Esophagus squamous epithelium (tissue), 5 donors: Measurements from ENCODE around the gene WDHD1. TPM values are rescaled to one million over a fixed set of nuclear protein-coding genes. Genes with fewer than 3 reads are reported as not detected.
A peak's percentile ranks its signal among the peaks of the same experiment; 100 is the strongest.

Experiments used
- DNase-seq: peaks from one replicate; lab custom pipeline; 2025; lab: John Stamatoyannopoulos, UW
- H3K27ac ChIP-seq, 4 donors: fragments of 200-600 bp; sonication (generic); one replicate each; pipeline ENCODE4 v1.5.1; 2016 to 2019; ENCODE audit warnings: mild to moderate bottlenecking in 1 of 4
- H3K27me3 ChIP-seq, 4 donors: fragments of 200-600 bp; sonication (generic); 1 replicate in 3 of 4; 2 replicates in 1 of 4; pipeline versions ENCODE4 v1.5.1 to v1.6.0; 2017 to 2021; ENCODE audit warnings: antibody characterized with exemption in 1 of 4
- H3K36me3 ChIP-seq, 3 donors: fragments of 200-600 bp; sonication (generic); one replicate each; pipeline ENCODE4 v1.5.1; 2016 to 2019
- H3K4me1 ChIP-seq, 3 donors: fragments of 200-600 bp; sonication (generic); one replicate each; pipeline ENCODE4 v1.5.1; 2017 to 2019
- H3K4me3 ChIP-seq, 4 donors: fragments of 200-600 bp; sonication (generic); 1 replicate in 3 of 4; 2 replicates in 1 of 4; pipeline ENCODE4 v1.5.1; 2016 to 2019; ENCODE audit warnings: mild to moderate bottlenecking in 2 of 4, moderate library complexity in 1 of 4
- H3K9me3 ChIP-seq, 3 donors: fragments of 200-600 bp; sonication (generic); one replicate each; pipeline ENCODE4 v1.5.1; 2016 to 2019
- CTCF ChIP-seq, 6 experiments: fragments of 450-650 bp in 4 of 6; fragments of 200-600 bp in 2 of 6; sonication (generic) in 2 of 6; IDR thresholded peaks; one replicate each; pipeline ENCODE4 v1.5.1; 2016 to 2019; ENCODE audit warnings: antibody characterized with exemption in 6 of 6, mild to moderate bottlenecking in 4 of 6, moderate library complexity in 4 of 6
- POLR2A ChIP-seq, 4 donors: fragments of 450-650 bp; IDR thresholded peaks; one replicate each; pipeline ENCODE4 v1.6.1; 2017; ENCODE audit warnings: antibody characterized with exemption in 4 of 4, mild to moderate bottlenecking in 4 of 4, moderate library complexity in 3 of 4
- WGBS, 2 donors: methylation state at CpG; one replicate each; pipeline ENCODE4 v1.1.5; 2018; 5-methylcytosine and 5-hydroxymethylcytosine counted together
- intact Hi-C: fragments of 100-400 bp; cut with DNase I; formaldehyde crosslinking; loops from one replicate; pipeline ENCODE4 v1.15.0; 2022
- total RNA-seq, 4 donors: library from RNA; depleted of rRNA; stranded (reverse); fragments of >200 nt; gene quantifications; one replicate each; pipeline ENCODE4 v1.1.0, GENCODE V29; 2016
- donor health status: DM: yes; HTN: yes; CAD: no.

WDHD1 gene
- total RNA-seq: 1 to 10 TPM in 3 of 4 donors, under 1 TPM in 1; 0.80 to 7.0 (median 5.0) TPM

- peak; percentile 45 for DNase-seq
- H3K4me1 ChIP-seq: peaks cover 3 to 47% (median 24%) of the 10 kb centered on the region in 3 donors
- 0% methylated on average over 5 to 13 of the region's 56 CpGs for WGBS, 2 donors
- intact Hi-C loops: no loop called here
- H3K4me3 ChIP-seq: peak within 1 kb of the TSS; percentile 81 to 97 (median 83)
- H3K36me3 ChIP-seq: no peaks in the 10 kb centered on the region
- peak in 3 of 4 donors; percentile 40 to 73 (median 70) for TF ChIP-seq POLR2A (IDR thresholded peaks at IDR 0.05)
- peak in 2 of 6 experiments; percentile 22 to 53 for TF ChIP-seq CTCF (IDR thresholded peaks at IDR 0.05)
- no peaks in the 10 kb centered on the region for H3K27me3 ChIP-seq
- no peaks in the 10 kb centered on the region for H3K9me3 ChIP-seq
- peak within 1 kb of the TSS; percentile 85 to 94 (median 92) for H3K27ac ChIP-seq
Observed at GRCh38 chr14:55026793-55027561, at the start of gene WDHD1, which contains the start of gene SOCS4. Gene WDHD1, minus strand, starts transcription at chr14:55027099. Its CDS starts 312 bp downstream, at chr14:55026787. Gene SOCS4, plus strand, starts transcription at chr14:55027236. Its CDS starts 15,806 bp downstream, at chr14:55043042.

GRCh38 chr14:55075628-55076175 is 48.8 kb upstream of the WDHD1 start:
- TF ChIP-seq CTCF (IDR thresholded peaks at IDR 0.05) (no peak), POLR2A (IDR thresholded peaks at IDR 0.05) (no peak)
- no peaks in the 10 kb centered on the region for H3K27me3 ChIP-seq
- DNase-seq: no peak
- H3K27ac ChIP-seq: no peak overlapping the region
- WGBS, 2 donors: 86 to 87% methylated on average over 3 of the region's 3 CpGs
- H3K4me3 ChIP-seq: no peak overlapping the region
- no peaks in the 10 kb centered on the region for H3K36me3 ChIP-seq
- H3K4me1 ChIP-seq: peaks cover 17 to 55% (median 29%) of the 10 kb centered on the region in 3 donors
- intact Hi-C loops: no loop called here
- no peaks in the 10 kb centered on the region for H3K9me3 ChIP-seq

- H3K4me3 ChIP-seq: no peak overlapping the region
- no peak for DNase-seq
- peaks cover 17 to 55% (median 29%) of the 10 kb centered on the region in 3 donors for H3K4me1 ChIP-seq
- H3K9me3 ChIP-seq: no peaks in the 10 kb centered on the region
- 17 to 23% methylated on average over 5 of the region's 5 CpGs for WGBS, 2 donors
- TF ChIP-seq CTCF (IDR thresholded peaks at IDR 0.05) (no peak), POLR2A (IDR thresholded peaks at IDR 0.05) (no peak)
- no peaks in the 10 kb centered on the region for H3K27me3 ChIP-seq
- intact Hi-C loops: no loop called here
- peak overlapping the region in 1 of 4 donors; percentile 17 for H3K27ac ChIP-seq
- no peaks in the 10 kb centered on the region for H3K36me3 ChIP-seq
Observed at GRCh38 chr14:55074662-55075061, 47.8 kb upstream of the WDHD1 start.

- Histone ChIP-seq H3K9me3 (no peaks in the 10 kb centered on the region), H3K4me1 (peaks cover 17 to 55% (median 29%) of the 10 kb centered on the region in 3 donors), H3K4me3 (no peak overlapping the region), H3K36me3 (no peaks in the 10 kb centered on the region), H3K27me3 (no peaks in the 10 kb centered on the region), H3K27ac (peak overlapping the region in 1 of 4 donors; percentile 45)
- no peak for DNase-seq
- WGBS, 2 donors: 36 to 38% methylated on average over 2 of the region's 2 CpGs
- intact Hi-C loops: no loop called here
- TF ChIP-seq POLR2A (IDR thresholded peaks at IDR 0.05) (no peak), CTCF (IDR thresholded peaks at IDR 0.05) (no peak)
Observed at GRCh38 chr14:55073856-55074255, 47.0 kb upstream of the WDHD1 start.
